OCI-LY1 (cell line): ENCODE results near the gene EHD1.

Experiments used
- H2AFZ ChIP-seq: fragments of 200-600 bp; sonication (generic), shearing (Covaris generic); 2 replicates; pipeline ENCODE4 v1.6.0; 2014; ENCODE audit warnings: antibody characterized with exemption, mild to moderate bottlenecking, low read length
- H3F3A ChIP-seq: fragments of 200-600 bp; sonication (generic), shearing (Covaris generic); 2 replicates; pipeline ENCODE4 v1.6.0; 2014; ENCODE audit warnings: mild to moderate bottlenecking, antibody characterized with exemption, low read length, moderate library complexity; ENCODE audit not compliant: insufficient read depth
- H3K27ac ChIP-seq: fragments of 200-600 bp; sonication (generic); 2 replicates; pipeline ENCODE4 v1.5.1; 2014; ENCODE audit warnings: low read length, mixed run types, mild to moderate bottlenecking, low read depth; ENCODE audit not compliant: poor library complexity, severe bottlenecking
- H3K27me3 ChIP-seq: fragments of 200-600 bp; sonication (generic); 2 replicates; pipeline ENCODE4 v1.6.0; 2014; ENCODE audit warnings: antibody characterized with exemption, mild to moderate bottlenecking, low read length, moderate library complexity; ENCODE audit not compliant: insufficient read depth
- H3K36me3 ChIP-seq: fragments of 200-600 bp; sonication (generic); 2 replicates; pipeline ENCODE4 v1.6.1; 2014; ENCODE audit warnings: mild to moderate bottlenecking, antibody characterized with exemption, low read length, moderate library complexity, mixed read lengths; ENCODE audit not compliant: insufficient read depth
- H3K4me1 ChIP-seq: fragments of 200-600 bp; sonication (generic); 2 replicates; pipeline ENCODE4 v1.5.1; 2014; ENCODE audit warnings: mild to moderate bottlenecking, low read length, moderate library complexity; ENCODE audit not compliant: insufficient read depth, severe bottlenecking
- H3K4me2 ChIP-seq: fragments of 200-600 bp; sonication (generic), shearing (Covaris generic); 2 replicates; pipeline ENCODE4 v1.6.1; 2014; ENCODE audit warnings: low read length
- H3K4me3 ChIP-seq: fragments of 200-600 bp; sonication (generic); 2 replicates; pipeline ENCODE4 v1.5.1; 2014; ENCODE audit warnings: low read length, low read depth, mild to moderate bottlenecking, mixed read lengths; ENCODE audit not compliant: poor library complexity, severe bottlenecking
- H3K79me2 ChIP-seq: fragments of 200-600 bp; shearing (Covaris generic); 2 replicates; pipeline ENCODE4 v1.6.1; 2016; ENCODE audit warnings: mixed run types, low read length, mixed read lengths; ENCODE audit not compliant: insufficient read depth
- H3K9ac ChIP-seq: fragments of 200-600 bp; sonication (generic), shearing (Covaris generic); 2 replicates; pipeline ENCODE4 v1.6.1; 2014; ENCODE audit warnings: mild to moderate bottlenecking, low read length, mixed read lengths
- H3K9me2 ChIP-seq: fragments of 200-600 bp; sonication (generic), shearing (Covaris generic); 2 replicates; pipeline ENCODE4 v1.6.1; 2014; ENCODE audit warnings: low read depth, mild to moderate bottlenecking, low read length, mixed read lengths
- H3K9me3 ChIP-seq: fragments of 200-600 bp; shearing (Covaris generic); 2 replicates; pipeline ENCODE4 v1.6.1; 2014; ENCODE audit warnings: low read length, mixed read lengths
- H4K20me1 ChIP-seq: fragments of 200-600 bp; sonication (generic), shearing (Covaris generic); 2 replicates; pipeline ENCODE4 v1.6.0; 2016; ENCODE audit warnings: mild to moderate bottlenecking, low read length; ENCODE audit not compliant: insufficient read depth
- EZH2 ChIP-seq: fragments of 200-600 bp; sonication (generic), shearing (Covaris generic); IDR thresholded peaks from 2 replicates; pipeline ENCODE4 v1.8.0; 2017; ENCODE audit warnings: borderline replicate concordance, mixed run types, mild to moderate bottlenecking, antibody characterized with exemption, low read length, moderate library complexity, mixed read lengths
- TF ChIP-seq, protein P1 (sequence below): fragments of 200-600 bp; sonication (generic), shearing (Covaris generic); IDR thresholded peaks from 2 replicates; pipeline ENCODE4 v1.5.1; 2017; ENCODE audit warnings: mild to moderate bottlenecking, antibody characterized with exemption, low read length, moderate library complexity, mixed read lengths

The EHD1 gene

DNA sequence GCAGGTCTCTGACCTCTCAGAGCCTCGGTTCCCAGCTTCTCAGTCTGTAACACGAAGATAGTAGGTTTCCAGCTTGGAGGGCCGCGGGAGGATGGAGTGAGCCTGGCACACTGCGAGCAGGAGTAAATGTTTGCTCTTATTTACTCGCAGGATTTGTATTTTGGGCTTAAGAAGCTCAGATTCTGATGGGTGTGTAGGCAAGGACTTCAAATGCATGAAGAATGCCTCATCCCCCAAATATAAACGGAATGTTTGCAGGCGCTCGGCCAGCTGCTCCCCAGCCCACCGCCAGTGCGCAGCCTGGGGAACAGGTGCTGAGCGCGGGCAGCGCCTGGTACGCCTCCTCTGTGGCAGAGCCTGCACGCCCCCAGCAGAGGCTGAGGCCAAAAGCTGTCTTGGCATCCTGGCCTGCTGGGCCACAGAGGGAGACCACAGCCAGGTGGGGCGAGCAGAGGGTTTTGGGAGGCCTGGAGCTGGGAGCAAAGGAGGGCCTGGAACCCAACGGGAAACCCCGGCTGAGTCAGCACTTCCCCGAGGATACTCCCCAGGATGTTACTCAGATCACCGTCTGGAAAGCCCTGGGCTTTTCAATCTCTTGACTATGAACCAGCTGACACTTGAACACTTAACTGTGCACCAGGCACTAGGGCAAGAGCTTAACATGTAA lies 9.4 kb downstream of the EHD1 start:
- Histone ChIP-seq H3K4me1 (peaks cover 93% of the 10 kb centered on the region), H3K4me3 (peak overlapping the region; percentile 51), H4K20me1 (no peaks in the 10 kb centered on the region), H3K27me3 (no peaks in the 10 kb centered on the region), H3K36me3 (peaks cover 68% of the 10 kb centered on the region), H3K27ac (peak overlapping the region; percentile 96), H3K4me2 (peak overlapping the region; percentile 70), H3F3A (peaks cover 6% of the 10 kb centered on the region; the same call in 1 of the 2 replicates), H2AFZ (no peak overlapping the region), H3K9me2 (no peaks in the 10 kb centered on the region), H3K9ac (peak overlapping the region; percentile 70), H3K9me3 (no peaks in the 10 kb centered on the region), H3K79me2 (peaks cover 13% of the 10 kb centered on the region; the same call in 1 of the 2 replicates)
- TF ChIP-seq EZH2: no peak
- TF ChIP-seq, protein P1, sequence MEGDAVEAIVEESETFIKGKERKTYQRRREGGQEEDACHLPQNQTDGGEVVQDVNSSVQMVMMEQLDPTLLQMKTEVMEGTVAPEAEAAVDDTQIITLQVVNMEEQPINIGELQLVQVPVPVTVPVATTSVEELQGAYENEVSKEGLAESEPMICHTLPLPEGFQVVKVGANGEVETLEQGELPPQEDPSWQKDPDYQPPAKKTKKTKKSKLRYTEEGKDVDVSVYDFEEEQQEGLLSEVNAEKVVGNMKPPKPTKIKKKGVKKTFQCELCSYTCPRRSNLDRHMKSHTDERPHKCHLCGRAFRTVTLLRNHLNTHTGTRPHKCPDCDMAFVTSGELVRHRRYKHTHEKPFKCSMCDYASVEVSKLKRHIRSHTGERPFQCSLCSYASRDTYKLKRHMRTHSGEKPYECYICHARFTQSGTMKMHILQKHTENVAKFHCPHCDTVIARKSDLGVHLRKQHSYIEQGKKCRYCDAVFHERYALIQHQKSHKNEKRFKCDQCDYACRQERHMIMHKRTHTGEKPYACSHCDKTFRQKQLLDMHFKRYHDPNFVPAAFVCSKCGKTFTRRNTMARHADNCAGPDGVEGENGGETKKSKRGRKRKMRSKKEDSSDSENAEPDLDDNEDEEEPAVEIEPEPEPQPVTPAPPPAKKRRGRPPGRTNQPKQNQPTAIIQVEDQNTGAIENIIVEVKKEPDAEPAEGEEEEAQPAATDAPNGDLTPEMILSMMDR: no peak

DNA sequence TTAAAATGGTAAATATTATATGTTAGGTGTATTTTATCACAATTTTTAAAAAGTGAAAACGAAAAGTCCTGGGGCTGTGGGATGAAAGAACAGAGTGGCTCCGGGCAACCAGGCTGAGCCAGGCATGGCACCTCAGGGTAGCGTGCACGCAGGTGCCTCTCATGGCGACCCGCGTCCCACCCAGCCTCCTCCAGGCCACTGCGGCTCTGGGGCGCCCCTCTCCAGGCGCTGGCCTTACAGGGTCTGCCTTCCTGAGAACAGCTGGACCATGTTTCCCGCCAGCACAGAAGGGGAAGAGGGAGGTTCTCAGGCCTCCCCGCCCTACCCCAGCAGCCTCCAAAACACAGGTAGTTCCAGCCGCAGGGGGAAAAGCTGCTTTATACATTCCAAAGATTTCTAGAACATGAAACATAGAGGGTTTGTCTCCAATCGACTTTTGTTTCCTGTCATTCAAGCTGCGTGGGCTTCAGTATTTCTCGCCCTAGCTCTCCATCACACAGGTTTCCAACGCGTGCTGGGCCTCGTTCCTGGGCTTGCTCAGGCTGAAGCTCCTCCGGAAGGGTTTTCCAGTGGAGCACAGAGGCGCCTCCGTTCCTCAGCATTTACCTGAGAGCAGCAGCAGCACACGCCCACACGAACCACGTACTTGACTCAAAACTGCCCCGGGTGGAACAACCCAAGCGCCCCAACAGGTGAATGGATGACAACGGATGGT lies 10.5 kb downstream of the EHD1 start:
- Histone ChIP-seq H3K4me1 (peaks cover 93% of the 10 kb centered on the region), H3K27ac (peak overlapping the region; percentile 96), H3K9ac (peak overlapping the region; percentile 70; the same call in 1 of the 2 replicates), H4K20me1 (no peaks in the 10 kb centered on the region), H3K27me3 (no peaks in the 10 kb centered on the region), H3F3A (peaks cover 7% of the 10 kb centered on the region; the same call in 1 of the 2 replicates), H3K79me2 (peaks cover 19% of the 10 kb centered on the region; the same call in 1 of the 2 replicates), H3K9me2 (no peaks in the 10 kb centered on the region), H3K4me2 (0 out of 2 replicates have a peak overlapping the region, but pooled peaks have one; percentile 70), H3K9me3 (no peaks in the 10 kb centered on the region), H3K4me3 (no peak overlapping the region), H3K36me3 (peaks cover 61% of the 10 kb centered on the region), H2AFZ (no peak overlapping the region)
- no peak for TF ChIP-seq EZH2
- TF ChIP-seq, protein P1: no peak

DNA sequence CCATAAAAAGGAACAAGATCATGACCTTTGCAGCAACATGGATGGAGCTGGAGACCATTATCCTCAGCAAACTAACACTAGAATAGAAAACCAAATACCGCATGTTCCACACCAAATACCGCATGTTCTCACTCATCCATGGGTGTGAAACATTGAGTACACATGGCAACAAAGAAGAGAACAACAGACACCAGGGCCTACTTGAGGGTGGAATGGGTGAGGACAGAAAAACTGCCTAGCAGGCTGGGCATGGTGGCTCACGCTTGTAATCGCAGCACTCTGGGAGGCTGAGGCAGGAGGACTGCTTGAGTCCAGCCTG lies 12.3 kb downstream of the EHD1 start:
- Histone ChIP-seq H3F3A (peaks cover 15% of the 10 kb centered on the region), H3K4me3 (no peak overlapping the region), H3K36me3 (peaks cover 44% of the 10 kb centered on the region), H2AFZ (no peak overlapping the region), H3K4me2 (peak overlapping the region; percentile 71), H3K27ac (peak overlapping the region; percentile 99), H3K27me3 (no peaks in the 10 kb centered on the region), H3K9ac (no peak overlapping the region; the same call in 1 of the 2 replicates), H4K20me1 (no peaks in the 10 kb centered on the region), H3K9me3 (no peaks in the 10 kb centered on the region), H3K79me2 (peaks cover 19% of the 10 kb centered on the region; the same call in 1 of the 2 replicates), H3K9me2 (no peaks in the 10 kb centered on the region), H3K4me1 (peaks cover 93% of the 10 kb centered on the region)
- TF ChIP-seq, protein P1: no peak
- TF ChIP-seq EZH2: no peak
